GM18867 (cell line): ENCODE measurements around the gene HAAO.
"Not testable (repeated sequence)": the region's sequence is repeated elsewhere in the genome, so short reads cannot be mapped to it uniquely, and the experiment has no call there.

ENCODE experiments used
- ATAC-seq: cut with Tn5 transposase; IDR thresholded peaks from one replicate; pipeline ENCODE4 v1.9.1; 2021; ENCODE audit warnings: mild to moderate bottlenecking, moderate library complexity; ENCODE audit not compliant: unreplicated experiment

HAAO gene

DNA sequence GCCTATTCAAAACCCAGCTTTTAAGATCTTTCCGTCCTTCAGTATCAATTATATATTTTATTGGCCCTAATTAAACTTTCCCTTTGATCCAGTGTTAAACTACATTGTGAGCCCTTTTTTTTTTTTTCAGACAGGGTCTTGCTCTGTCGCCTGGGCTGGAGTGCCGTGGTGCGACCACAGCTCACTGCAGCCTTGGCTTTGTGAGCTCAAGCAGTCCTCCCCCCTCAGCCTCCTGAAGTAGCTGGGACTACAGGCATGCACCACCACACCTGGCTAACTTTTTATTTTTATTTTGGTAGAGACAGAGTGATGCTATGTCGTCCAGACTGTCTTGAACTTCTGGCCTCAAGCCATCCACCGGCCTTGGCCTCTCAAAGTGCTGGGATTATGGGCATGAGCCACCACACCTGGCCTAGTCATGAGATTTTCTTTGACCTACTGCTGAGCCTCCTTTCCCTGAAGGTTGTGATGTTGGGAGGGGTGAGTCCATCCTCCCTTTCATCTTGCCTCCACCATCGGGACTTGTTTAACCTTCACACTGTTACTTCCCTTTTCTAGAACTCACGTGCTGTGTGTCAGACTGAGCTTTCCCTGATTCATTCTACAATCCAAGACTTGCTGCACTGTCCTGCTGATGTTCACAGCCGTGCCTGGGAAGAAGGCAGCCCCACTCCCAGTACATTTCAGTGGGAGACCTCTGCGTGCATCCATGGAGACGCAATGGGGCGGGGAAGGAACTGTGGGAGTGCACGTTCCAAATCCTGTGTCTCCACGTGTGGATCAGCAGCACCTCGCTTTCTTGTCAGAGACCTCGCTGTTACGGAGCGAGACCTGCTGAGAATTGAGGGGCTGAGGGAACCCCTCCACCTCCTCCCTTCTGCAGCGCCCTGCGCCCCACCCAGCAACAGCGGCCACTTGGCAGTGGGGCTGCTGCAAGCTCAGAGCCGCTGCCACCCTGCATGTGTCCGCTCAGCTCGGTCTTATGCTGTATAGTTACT lies 39.3 kb downstream of the HAAO start:
- ATAC-seq = no peak

DNA sequence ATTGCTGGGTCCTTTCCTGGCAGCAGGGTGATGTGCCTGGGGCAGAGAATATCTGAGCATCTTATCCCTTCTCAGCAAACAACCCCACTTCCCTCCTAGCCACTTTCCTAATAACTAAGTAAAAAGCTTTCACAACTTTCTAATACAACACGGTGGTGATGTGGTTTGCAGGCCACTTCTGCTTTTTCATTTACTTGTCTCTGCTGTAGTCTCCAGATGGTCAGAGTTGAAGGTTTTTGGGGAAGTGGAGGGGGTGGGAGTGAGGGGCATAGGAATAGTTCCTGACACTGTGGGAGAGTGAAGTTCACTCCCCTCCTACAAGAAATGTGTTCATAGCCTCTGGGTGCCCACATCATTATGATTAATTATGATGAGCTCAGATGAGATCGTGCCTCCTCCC lies 40.1 kb downstream of the HAAO start:
- ATAC-seq = peak; percentile 62

DNA sequence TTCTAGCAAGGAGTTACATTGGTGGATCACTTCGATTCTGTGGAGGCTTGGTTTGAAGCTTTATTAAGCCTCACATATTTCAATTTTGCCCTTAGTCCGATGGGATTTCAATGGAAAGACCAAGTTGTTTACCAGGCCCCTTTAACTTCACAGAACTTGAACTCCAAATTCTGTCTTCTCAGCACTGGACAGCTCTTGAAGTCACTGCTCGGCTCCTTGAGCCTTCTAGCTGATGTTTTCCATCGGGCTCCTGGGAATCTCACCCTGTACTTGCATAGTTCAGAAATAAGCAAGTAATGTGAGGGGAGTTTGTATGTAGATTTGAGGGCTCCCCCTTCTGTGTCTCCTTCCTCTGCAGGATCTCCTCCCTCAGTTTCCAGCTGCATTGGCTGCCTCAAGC lies 43.5 kb downstream of the HAAO start:
- no peak for ATAC-seq

GRCh38 chr2:42747422-42747821 lies 45.0 kb downstream of the HAAO start:
- ATAC-seq = no peak

- ATAC-seq = no peak
Measured at GRCh38 chr2:42744545-42745082, 47.8 kb downstream of the HAAO start.

- no peak for ATAC-seq
Measured at GRCh38 chr2:42743659-42743990, 48.8 kb downstream of the HAAO start.

- no peak for ATAC-seq
Measured at GRCh38 chr2:42742740-42743658, 49.4 kb downstream of the HAAO start.

DNA sequence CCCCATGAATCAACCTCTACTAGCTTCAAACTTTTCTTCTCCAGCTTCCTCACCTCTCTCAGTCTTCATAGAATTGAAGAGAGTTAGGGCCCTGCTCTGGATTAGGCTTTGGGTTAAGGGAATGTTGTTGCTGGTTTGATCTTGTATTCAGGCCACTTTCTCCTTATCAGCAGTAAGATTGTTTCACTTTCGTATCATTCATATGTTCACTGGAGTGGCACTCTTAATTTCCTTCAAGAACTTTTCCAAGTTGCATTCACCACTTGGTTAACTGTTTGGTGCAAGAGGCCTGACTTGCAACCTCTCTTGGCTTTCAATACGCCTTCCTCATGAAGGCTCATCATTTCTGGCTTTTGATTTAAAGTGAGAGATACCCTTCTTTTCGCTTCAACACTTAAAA lies 51.2 kb downstream of the HAAO start:
- ATAC-seq = no peak

DNA sequence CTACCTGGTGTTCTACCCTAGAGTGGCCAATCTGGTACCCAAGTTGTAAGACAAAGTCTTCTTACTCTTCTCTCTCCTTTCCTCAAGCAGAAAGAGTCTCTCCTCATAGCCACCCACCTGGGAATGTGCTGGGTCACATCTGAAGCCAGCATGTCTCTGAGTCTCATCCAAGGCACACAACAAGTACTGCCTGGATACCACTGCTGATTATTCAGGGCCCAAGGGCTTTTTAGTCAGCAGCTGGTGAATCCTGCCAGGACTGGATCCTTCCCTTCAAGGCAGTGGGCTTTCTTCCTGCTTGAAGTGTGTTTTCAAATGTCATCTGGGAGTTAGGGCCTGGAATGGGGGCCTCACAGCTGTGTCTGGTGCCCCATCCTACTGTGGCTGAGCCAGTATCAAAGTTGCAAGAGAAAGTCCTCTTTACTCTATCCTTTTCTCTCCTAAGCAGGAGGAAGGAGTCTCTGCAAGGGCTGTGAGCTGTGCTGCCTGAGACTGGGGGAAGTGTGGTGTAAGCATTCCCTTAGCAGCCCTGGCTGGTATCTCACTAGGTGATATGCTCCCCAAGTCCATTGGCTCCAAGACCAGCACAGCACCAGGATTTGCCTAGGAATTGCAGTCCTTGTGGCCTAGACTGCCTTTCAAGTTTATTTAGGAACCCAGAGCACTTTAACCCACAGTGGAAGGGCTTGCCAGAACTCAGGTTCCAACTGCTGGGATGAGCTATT lies 55.6 kb downstream of the HAAO start:
- ATAC-seq = no peak

DNA sequence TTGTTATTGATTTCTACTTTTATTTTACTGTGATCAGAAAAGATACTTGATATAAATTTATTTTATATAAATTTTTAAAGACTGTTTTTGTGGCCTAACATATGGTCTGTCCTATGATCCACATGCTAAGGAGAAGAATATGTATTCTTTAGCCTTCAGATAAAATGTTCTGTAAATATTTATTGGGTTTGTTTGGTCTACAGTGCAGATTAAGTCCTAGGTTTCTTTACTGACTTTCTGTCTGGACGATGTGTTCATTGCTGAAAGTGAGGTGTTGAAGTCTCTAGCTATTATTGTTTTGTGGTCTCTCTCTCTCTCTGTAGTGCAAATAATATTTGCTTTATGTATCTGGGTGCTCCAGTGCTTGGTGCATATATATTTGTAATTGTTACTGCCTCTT lies 58.5 kb downstream of the HAAO start:
- ATAC-seq = no peak

DNA sequence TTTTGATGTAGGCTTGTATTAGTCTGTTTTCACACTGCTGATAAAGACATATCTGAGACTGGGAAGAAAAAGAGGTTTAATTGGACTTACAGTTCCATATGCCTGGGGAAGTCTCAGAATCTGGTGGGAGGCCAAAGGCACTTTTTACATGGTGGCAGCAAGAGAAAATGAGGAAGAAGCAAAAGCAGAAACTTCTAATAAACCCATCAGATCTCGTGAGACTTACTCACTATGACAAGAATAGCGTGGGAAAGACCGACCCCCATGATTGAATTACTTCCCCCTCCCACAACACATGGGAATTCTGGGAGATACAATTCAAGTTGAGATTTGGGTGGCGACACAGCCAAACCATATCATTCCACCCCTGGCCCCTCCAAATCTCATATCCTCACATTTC lies 61.1 kb downstream of the HAAO start:
- ATAC-seq = not testable (repeated sequence)

DNA sequence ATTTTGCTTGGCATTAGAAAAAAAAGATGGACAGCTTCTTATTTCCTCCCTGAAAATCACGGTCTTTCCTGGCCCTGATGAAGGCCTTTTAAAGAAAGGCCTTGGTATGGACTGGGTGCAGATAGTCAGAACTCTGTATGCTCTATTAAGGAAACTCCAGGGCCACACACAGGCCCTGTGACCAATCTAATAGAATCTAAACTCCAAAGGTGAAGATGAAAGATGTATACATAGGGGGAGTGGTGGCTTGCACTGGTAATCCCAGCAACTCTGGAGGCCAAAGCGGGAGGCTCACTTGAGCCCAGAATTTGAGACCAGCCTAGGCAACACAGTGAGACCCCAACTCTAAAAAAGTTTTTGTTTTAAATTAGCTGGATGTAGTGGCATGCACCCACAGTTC lies 65.7 kb downstream of the HAAO start:
- no peak for ATAC-seq

DNA sequence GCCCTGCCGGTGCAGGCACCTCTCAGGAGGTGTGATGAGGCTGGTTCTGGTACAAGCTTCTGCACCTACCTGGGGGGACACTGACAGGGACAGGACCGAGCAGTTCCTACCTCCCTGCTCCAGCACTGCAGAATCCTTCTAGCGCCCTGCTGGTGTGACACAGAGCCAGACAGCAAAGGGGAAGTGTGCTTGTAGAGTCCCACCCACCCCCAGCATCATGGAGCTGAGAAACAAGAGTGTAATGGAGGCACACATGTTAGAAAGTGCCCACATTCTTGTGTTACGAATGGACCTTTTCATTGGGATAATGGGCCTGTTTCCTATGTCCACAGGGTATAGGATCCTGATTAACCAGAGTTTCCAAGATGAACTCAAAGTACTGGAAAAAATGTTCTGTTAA lies 66.7 kb downstream of the HAAO start:
- ATAC-seq = no peak

DNA sequence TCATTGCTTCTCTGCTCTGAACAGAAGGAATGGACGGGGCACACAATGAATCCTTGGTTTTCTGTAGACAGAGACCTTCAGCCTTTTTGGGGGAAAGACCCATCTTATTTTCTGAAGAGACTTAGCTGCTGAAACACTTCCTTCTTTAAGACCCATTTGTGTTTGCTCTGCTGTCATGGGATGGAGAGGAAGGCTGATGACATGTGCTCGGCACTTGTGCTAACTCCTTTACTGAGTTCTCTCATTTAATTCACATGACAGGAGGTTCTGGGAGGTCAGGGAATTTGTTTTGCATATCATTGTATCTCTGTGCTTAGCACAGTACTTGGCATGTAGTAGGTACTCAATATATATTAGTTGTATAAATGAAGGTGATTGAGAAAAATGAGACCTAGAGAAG lies 67.5 kb downstream of the HAAO start:
- ATAC-seq = no peak

- ATAC-seq = no peak
Measured at GRCh38 chr2:42723465-42723864, 68.9 kb downstream of the HAAO start.

GRCh38 chr2:42722320-42723190 lies 69.8 kb downstream of the HAAO start:
- peak; percentile 97 for ATAC-seq

- ATAC-seq = peak; percentile 6
Measured at GRCh38 chr2:42721898-42722297, 70.5 kb downstream of the HAAO start.
